ENCODE data around the gene ST8SIA4.

DNA sequence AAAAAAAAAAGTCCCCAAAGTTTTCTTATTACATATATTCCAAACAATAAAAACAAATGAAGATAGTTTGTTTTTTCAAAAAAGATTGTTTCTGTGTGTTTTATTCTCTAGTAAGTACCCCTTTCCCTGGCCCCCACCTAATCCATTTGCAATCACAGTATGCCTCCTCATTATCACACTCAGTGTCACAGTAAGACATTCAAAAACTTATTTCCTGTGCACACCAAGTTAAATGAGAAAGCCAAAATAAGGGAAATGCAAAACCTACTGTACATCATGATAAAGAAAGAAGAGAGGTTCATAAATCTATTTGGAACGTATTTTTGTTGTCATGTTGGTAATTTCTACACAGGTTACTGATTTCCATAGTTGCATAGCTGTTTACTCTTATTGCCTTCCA lies 62.3 kb downstream of the ST8SIA4 start:
- TF ChIP-seq POLR2AphosphoS5 (IDR thresholded peaks at IDR 0.05; ENCODE audit: low read depth, low read length) (no peak), POLR2A (IDR thresholded peaks at IDR 0.05; ENCODE audit: low read depth, low read length) (no peak), TAF1 (IDR thresholded peaks at IDR 0.05; ENCODE audit: borderline replicate concordance, low read depth, low read length) (no peak)
